T1000 (cell line): ENCODE results near the gene ZMYND12.

Experiments used
- DNase-seq: peaks from one replicate; lab custom pipeline; 2025; ENCODE audit warnings: mixed read lengths; lab: John Stamatoyannopoulos, UW

The ZMYND12 gene

GRCh38 chr1:42392967-42393848 is 62.6 kb downstream of the ZMYND12 start:
- no peak for DNase-seq

GRCh38 chr1:42392255-42392654 is 63.6 kb downstream of the ZMYND12 start:
- DNase-seq: no peak

- no peak for DNase-seq
These were observed 69.8 kb downstream of the ZMYND12 start for GRCh38 chr1:42386051-42386450.

- no peak for DNase-seq
These were observed 70.5 kb downstream of the ZMYND12 start for GRCh38 chr1:42385283-42385682.

GRCh38 chr1:42381280-42381673 is 74.5 kb downstream of the ZMYND12 start:
- no peak for DNase-seq

GRCh38 chr1:42380586-42381279 is 75.1 kb downstream of the ZMYND12 start, which contains the start of gene RIMKLA:
TSS of gene RIMKLA (plus strand) at chr1:42380792. CDS start at chr1:42380935, 143 bp downstream.
- DNase-seq: peak; percentile 31
